ENCODE measurements around the gene IDH3G.

The IDH3G gene

DNA sequence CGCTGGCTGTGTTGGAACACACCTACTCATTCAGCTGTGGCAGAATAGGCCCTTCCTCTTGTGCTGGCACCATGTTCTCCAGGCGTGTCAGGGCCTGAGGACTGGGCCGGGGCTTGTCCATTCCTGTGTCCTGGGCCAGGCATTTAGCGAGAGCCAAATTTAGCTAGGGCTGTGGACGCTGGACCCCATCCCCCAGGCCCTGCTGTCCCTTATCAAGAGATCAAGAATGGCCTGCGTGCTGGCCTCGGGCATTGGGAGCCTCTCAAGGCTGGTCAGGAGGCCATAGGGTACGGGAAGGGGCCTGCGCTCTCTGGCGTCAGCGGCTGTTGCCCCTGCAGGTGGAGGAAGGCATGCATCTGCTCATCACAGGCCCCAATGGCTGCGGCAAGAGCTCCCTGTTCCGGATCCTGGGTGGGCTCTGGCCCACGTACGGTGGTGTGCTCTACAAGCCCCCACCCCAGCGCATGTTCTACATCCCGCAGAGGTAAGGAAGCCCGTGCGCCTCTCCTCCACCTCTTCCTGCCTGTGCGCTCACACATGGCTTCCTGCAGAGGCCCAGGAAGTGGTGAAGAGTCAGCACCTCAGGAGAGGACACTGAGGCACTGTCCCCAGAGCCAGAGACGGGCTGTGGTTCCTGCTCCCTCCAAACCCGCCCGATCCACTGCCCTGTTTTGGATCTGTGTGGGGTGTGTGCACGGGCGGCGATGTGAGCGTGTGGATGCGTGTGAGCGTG lies 54.3 kb downstream of the IDH3G start:
- no peak for DNase-seq (ENCODE audit: low read depth)
- TF ChIP-seq, protein P1, sequence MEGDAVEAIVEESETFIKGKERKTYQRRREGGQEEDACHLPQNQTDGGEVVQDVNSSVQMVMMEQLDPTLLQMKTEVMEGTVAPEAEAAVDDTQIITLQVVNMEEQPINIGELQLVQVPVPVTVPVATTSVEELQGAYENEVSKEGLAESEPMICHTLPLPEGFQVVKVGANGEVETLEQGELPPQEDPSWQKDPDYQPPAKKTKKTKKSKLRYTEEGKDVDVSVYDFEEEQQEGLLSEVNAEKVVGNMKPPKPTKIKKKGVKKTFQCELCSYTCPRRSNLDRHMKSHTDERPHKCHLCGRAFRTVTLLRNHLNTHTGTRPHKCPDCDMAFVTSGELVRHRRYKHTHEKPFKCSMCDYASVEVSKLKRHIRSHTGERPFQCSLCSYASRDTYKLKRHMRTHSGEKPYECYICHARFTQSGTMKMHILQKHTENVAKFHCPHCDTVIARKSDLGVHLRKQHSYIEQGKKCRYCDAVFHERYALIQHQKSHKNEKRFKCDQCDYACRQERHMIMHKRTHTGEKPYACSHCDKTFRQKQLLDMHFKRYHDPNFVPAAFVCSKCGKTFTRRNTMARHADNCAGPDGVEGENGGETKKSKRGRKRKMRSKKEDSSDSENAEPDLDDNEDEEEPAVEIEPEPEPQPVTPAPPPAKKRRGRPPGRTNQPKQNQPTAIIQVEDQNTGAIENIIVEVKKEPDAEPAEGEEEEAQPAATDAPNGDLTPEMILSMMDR (IDR thresholded peaks at IDR 0.05; ENCODE audit: control insufficient read depth, extremely low read depth, insufficient read depth), result no peak
- H3K4me3 ChIP-seq (ENCODE audit: low read depth, low read length), result no peak overlapping the region

DNA sequence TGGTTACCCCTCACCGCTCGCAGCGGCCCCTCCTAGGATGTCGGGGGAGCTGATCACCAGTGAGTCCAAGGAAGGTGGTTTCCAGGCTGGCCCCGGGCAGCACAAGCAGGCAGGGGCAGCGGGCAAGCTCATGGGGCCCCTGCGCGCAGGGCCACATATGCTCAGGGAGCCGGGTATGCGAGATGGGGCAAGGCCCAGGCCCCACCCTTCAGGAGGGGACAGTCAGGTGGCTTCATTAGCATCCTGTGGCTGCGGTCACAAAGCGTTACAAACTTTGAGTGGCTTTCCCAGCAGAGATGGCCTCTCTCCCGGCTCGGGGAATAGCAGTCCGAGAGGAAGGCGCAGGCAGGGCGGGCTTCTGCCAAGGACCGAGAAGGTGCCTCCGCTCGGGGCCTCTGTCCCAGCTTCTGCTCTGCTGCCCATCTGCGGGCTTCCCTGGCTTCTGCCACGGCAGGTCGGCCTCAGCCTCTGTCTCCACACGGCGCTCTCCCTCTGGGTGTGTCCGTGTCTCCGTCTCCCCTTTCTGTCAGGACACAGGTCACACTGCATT lies 56.0 kb downstream of the IDH3G start:
- TF ChIP-seq, protein P1 (IDR thresholded peaks at IDR 0.05; ENCODE audit: control insufficient read depth, extremely low read depth, insufficient read depth), result no peak
- no peak overlapping the region for H3K4me3 ChIP-seq (ENCODE audit: low read depth, low read length)
- DNase-seq (ENCODE audit: low read depth), result no peak

DNA sequence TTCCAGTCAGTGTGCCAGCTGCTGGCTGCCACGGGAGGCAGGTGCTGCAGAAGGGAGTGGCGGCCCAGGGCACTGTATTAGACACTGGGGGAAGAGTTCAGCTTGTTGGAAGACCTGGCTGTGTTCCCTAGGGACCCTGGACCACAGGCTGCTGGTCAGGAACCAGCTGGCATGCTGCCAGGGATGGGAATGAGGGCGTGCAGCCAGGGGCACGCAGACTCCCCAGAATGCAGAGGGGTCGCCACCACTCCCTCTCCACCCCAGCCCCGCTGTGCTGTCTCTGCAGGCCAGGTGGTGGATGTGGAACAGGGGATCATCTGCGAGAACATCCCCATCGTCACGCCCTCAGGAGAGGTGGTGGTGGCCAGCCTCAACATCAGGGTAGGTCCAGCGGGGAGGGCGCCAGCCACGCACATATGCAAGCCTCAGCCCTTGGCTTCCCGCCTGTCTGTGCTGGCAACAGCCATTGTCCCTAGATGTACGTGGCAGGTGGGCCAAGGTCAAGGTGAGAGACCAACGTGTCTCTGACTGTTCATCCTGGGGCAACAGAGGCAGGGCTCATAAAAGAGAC lies 57.2 kb downstream of the IDH3G start:
- no peak overlapping the region for H3K4me3 ChIP-seq (ENCODE audit: low read depth, low read length)
- DNase-seq (ENCODE audit: low read depth), result no peak
- TF ChIP-seq, protein P1 (IDR thresholded peaks at IDR 0.05; ENCODE audit: control insufficient read depth, extremely low read depth, insufficient read depth), result no peak

DNA sequence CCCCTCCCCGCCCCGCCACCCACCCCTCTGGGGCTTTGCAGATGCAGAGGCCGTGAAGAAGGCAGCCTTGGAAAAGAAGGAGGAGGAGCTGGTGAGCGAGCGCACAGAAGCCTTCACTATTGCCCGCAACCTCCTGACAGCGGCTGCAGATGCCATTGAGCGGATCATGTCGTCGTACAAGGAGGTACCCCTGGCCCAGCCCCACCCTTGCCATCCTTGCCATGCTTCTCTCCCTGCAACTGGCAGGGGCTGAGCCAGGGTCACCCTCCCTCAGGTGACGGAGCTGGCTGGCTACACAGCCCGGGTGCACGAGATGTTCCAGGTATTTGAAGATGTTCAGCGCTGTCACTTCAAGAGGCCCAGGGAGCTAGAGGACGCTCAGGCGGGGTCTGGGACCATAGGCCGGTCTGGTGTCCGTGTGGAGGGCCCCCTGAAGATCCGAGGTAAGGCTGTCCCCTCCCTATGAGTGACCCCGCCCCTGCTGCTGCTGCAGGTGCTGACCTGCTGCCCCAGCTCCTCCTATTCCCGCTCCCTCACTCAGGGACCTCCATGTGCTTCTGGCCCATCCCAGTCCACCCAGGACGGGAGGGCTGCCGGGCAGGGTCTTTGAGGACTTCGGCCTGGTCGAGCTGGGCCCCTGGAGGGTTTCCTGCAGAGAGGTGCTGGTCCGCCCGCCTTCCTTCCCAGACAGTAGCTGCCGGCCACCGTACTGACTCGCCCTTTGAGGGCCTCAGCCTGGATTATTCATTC lies 57.9 kb downstream of the IDH3G start:
- TF ChIP-seq, protein P1 (IDR thresholded peaks at IDR 0.05; ENCODE audit: control insufficient read depth, extremely low read depth, insufficient read depth), result no peak
- DNase-seq (ENCODE audit: low read depth), result no peak
- H3K4me3 ChIP-seq (ENCODE audit: low read depth, low read length), result no peak overlapping the region
